Measurements from ENCODE around the gene CAP1.

Gene CAP1

DNA sequence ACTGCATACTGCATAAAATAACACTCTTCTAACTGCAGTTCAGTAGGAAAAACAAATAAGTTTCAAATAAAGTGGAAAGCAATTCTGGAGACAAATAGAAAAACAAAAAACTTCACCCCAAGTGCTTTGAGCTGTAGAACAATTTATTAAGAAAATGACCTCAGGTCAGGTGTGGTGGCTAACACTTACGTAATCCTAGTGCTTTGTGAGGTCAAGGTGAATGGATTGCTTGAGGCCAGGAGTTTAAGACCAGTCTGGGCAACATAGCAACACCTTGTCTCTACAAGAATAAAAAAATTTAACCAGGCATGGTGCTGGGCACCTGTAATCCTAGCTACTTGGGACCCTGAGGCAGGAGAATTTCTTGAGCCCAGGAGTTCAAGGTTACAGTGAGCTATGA, 61.5 kb downstream of the CAP1 start:
- no peak for DNase-seq

DNA sequence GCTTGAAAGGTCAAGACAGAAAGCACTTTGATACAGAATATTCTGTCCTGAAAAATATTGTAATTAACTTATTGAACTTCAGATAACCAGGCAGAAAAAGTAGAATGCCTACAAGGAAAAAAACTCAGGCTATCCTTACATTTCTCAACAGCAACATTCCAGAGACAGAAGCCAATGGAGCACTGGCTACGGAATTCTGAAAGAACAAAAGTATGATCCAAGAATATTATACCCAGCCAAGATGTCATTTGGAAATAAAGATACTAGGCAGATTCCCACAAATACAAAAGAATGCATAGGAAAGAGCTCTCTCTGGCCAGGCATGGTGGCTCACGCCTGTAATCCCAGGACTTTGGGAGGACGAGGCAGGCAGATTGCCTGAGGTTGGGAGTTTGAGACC, 62.4 kb downstream of the CAP1 start:
- no peak for DNase-seq

DNA sequence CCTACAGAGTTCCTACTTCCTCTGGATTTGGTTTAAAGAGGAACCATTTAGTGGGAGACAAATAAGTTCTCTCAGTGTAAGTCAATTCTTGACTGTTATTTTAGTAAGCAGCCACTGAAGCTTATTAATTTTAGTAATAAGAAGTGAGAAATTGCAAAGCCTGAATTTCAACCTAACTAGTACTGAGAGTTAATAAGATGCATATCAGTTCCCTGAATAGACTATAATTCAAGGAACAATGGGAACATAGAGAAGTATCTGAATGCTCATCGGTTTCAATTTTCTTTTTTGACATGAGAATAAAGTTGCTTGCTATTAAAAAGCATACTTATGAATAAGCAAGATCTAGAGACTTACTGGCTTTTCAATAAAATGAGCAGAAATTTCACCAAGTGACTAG, 64.5 kb downstream of the CAP1 start:
- no peak for DNase-seq

DNA sequence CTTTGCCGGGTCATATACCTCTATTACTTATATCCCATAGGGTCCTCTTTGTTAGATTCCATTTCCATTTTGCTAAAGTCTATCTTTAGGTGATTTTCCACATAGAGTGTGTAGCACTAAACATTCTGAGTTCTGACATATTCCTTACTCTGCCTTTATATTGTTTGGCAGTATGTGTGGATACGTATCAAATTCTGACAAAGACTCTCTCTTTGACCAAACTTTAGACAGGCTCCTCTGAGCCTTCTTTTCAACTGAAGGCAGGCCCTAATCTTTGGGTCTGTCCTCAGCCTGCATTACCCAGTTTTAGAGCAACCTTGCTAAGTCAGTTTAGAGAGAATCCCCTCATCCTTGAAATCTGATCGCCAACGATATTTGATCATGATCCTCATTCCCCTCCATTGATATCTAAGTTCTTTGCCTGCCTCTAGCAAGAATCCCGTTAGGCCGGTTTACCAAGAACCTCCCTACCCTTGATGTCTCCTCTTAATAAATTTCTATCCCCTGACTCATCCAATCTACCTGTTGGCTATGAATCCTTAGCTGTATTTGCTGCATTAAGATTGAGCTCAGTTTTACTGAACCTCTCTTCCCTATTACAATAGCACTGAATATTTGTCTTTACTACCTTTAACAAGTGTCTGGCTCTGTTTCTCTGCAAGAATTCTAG, 66.9 kb downstream of the CAP1 start:
- no peak for DNase-seq

DNA sequence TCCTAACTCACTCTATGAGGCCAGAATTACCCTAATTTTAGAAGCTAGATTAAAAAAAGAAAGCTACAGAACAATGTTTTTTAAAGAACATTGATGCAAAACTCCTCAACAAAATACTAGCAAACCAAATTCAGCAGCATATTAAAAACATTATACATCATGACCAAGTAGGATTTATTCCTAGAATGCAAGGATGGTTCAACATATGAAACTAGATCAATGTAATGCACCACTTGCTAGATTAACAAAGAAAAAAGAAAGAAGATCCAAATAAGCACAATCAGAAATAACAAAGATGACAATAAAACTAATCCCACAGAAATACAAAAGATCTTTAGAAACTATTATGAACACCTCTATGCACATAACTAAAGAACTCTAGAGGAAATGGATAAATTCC, 69.9 kb downstream of the CAP1 start:
- no peak for DNase-seq

GRCh38 chr1:40114400-40114799, 73.9 kb downstream of the CAP1 start:
- no peak for DNase-seq

- no peak for DNase-seq
Measured at GRCh38 chr1:40120128-40120527, 79.6 kb downstream of the CAP1 start.
